Activated CD4-positive, CD25-positive, alpha-beta regulatory T cell treated with anti-CD3 and anti-CD28 coated beads, Interleukin-2, amount 50 U/mL, for 24 hours (primary cell): ENCODE data around the gene BHLHA15.

Experiments
- ATAC-seq, 2 donors: fragments of 150-1000 bp; cut with Tn5 transposase; one replicate each; pipeline ENCODE4 v1.10.0; 2021; ENCODE audit warnings: mild to moderate bottlenecking in 1 of 2, moderate library complexity in 1 of 2

BHLHA15 gene

GRCh38 chr7:98189559-98189958 lies 21.7 kb upstream of the BHLHA15 start:
- ATAC-seq: no peak

- ATAC-seq: no peak
These were observed 19.4 kb upstream of the BHLHA15 start for GRCh38 chr7:98191668-98192431.

GRCh38 chr7:98192781-98193457 lies 18.3 kb upstream of the BHLHA15 start:
- ATAC-seq: no peak

- no peak for ATAC-seq
These were observed 17.6 kb upstream of the BHLHA15 start for GRCh38 chr7:98193474-98194180.

GRCh38 chr7:98194186-98194585 lies 17.1 kb upstream of the BHLHA15 start:
- ATAC-seq: no peak

- no peak for ATAC-seq
These were observed 16.4 kb upstream of the BHLHA15 start for GRCh38 chr7:98194672-98195457.

GRCh38 chr7:98196706-98197605 lies 14.3 kb upstream of the BHLHA15 start:
- ATAC-seq: no peak

- ATAC-seq: no peak
These were observed 12.1 kb upstream of the BHLHA15 start for GRCh38 chr7:98199131-98199530.

GRCh38 chr7:98200364-98200763 lies 10.9 kb upstream of the BHLHA15 start:
- peak; percentile 24 to 29 for ATAC-seq

GRCh38 chr7:98202367-98203195 lies 8.7 kb upstream of the BHLHA15 start:
- ATAC-seq: peak; percentile 90 to 91

GRCh38 chr7:98203261-98203963 lies 7.8 kb upstream of the BHLHA15 start:
- no peak for ATAC-seq

GRCh38 chr7:98203964-98204605 lies 7.2 kb upstream of the BHLHA15 start:
- no peak for ATAC-seq

- ATAC-seq: no peak
These were observed 6.6 kb upstream of the BHLHA15 start for GRCh38 chr7:98204670-98205069.

GRCh38 chr7:98205162-98205845 lies 5.9 kb upstream of the BHLHA15 start:
- ATAC-seq: no peak

GRCh38 chr7:98206451-98207330 lies 4.5 kb upstream of the BHLHA15 start:
- ATAC-seq: no peak

- no peak for ATAC-seq
These were observed 1.9 kb upstream of the BHLHA15 start for GRCh38 chr7:98209166-98209920.
